IPS-18a (cell line): Measurements from ENCODE around the gene TNPO1.

Experiments used
- H3K27ac ChIP-seq: one replicate; pipeline ENCODE4 v1.5.1; 2013; ENCODE audit warnings: low read length
- H3K27me3 ChIP-seq: one replicate; pipeline ENCODE4 v1.6.1; 2013; ENCODE audit warnings: mild to moderate bottlenecking, low read length; ENCODE audit not compliant: control insufficient read depth, insufficient read depth
- H3K36me3 ChIP-seq: one replicate; pipeline ENCODE4 v1.6.1; 2013; ENCODE audit warnings: low read depth, low read length; ENCODE audit not compliant: control insufficient read depth
- H3K4me1 ChIP-seq: one replicate; pipeline ENCODE4 v1.6.1; 2013; ENCODE audit warnings: low read depth, low read length; ENCODE audit not compliant: control insufficient read depth
- H3K4me3 ChIP-seq: one replicate; pipeline ENCODE4 v1.5.1; 2013; ENCODE audit warnings: low read length
- H3K9ac ChIP-seq: one replicate; pipeline ENCODE4 v1.6.1; 2013; ENCODE audit warnings: mild to moderate bottlenecking, low read length, moderate library complexity
- H3K9me3 ChIP-seq: one replicate; pipeline ENCODE4 v1.6.1; 2013; ENCODE audit warnings: low read depth, low read length; ENCODE audit not compliant: control insufficient read depth

Gene TNPO1

DNA sequence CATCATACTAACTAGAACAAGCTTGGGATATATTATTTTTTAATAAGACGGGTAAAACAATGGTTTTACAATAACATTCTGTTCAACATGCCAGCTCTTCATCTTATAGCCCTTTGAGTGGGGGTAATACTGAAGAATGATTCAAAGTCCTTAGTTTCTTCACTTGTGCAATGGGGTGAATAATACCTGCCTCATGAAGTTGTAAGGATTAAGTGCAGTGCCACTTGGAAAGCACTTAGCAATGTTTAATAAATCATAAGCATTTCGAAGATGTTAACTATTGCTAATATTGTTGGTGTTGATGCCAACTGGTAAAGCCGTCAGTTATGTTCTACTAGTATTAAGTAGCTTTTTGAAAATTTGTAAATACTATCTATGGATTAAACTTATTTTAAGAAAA, 38.0 kb downstream of the TNPO1 start:
- peaks cover 9% of the 10 kb centered on the region for H3K4me1 ChIP-seq
- H3K27ac ChIP-seq = no peak overlapping the region
- no peaks in the 10 kb centered on the region for H3K9me3 ChIP-seq
- no peak overlapping the region for H3K9ac ChIP-seq
- no peak overlapping the region for H3K4me3 ChIP-seq
- H3K36me3 ChIP-seq = peaks cover 65% of the 10 kb centered on the region
- H3K27me3 ChIP-seq = no peaks in the 10 kb centered on the region

DNA sequence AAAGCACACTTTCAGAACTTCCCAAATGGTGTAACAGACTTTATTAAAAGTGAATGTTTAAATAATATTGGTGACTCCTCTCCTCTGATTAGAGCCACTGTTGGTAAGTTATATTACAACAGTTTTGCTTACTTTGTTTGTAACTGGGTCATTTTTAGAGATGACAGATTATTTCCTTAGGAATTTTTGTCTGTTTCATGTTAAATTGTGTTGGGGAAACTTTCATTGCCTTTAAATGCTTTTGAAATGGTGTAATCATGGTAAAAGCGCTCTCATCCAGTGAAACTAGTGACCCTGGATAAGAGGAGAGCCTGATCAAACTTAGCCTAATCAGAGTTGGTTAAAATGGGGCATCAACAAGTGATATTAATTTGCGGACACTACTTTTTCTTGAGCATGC, 39.4 kb downstream of the TNPO1 start:
- Histone ChIP-seq H3K27me3 (no peaks in the 10 kb centered on the region), H3K27ac (no peak overlapping the region), H3K36me3 (peaks cover 75% of the 10 kb centered on the region), H3K4me3 (no peak overlapping the region), H3K9ac (no peak overlapping the region), H3K9me3 (no peaks in the 10 kb centered on the region), H3K4me1 (no peaks in the 10 kb centered on the region)

DNA sequence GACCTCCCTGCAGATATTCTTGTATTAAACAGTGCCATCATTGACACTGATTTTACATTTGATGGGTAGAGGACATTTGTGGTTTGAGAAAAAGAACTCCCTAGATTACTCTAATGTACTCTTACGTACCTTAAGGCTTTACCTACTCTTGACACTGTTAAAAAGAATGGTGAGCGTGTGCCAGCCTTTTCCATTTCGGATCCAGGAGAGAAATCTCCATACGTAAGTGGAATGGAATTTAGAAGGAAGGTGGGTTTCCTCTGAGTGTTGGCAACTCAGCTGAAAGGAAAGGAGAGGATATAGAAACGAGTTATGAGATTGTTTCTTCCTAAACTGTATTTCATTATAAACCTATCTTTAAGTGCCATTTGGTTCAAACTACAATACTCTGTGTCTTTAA, 40.9 kb downstream of the TNPO1 start:
- Histone ChIP-seq H3K4me3 (no peak overlapping the region), H3K9me3 (no peaks in the 10 kb centered on the region), H3K27ac (no peak overlapping the region), H3K36me3 (peaks cover 81% of the 10 kb centered on the region), H3K9ac (no peak overlapping the region), H3K4me1 (no peaks in the 10 kb centered on the region), H3K27me3 (no peaks in the 10 kb centered on the region)

- Histone ChIP-seq H3K27me3 (no peaks in the 10 kb centered on the region), H3K9ac (no peak overlapping the region), H3K9me3 (no peaks in the 10 kb centered on the region), H3K36me3 (peaks cover 81% of the 10 kb centered on the region), H3K4me3 (no peak overlapping the region), H3K4me1 (no peaks in the 10 kb centered on the region), H3K27ac (no peak overlapping the region)
These were observed 42.7 kb downstream of the TNPO1 start for GRCh38 chr5:72859127-72859526.

GRCh38 chr5:72860499-72860898, 44.0 kb downstream of the TNPO1 start:
- Histone ChIP-seq H3K36me3 (peaks cover 77% of the 10 kb centered on the region), H3K27me3 (no peaks in the 10 kb centered on the region), H3K9ac (no peak overlapping the region), H3K4me3 (no peak overlapping the region), H3K4me1 (no peaks in the 10 kb centered on the region), H3K27ac (no peak overlapping the region), H3K9me3 (no peaks in the 10 kb centered on the region)

- Histone ChIP-seq H3K27me3 (no peaks in the 10 kb centered on the region), H3K4me1 (no peaks in the 10 kb centered on the region), H3K9ac (no peak overlapping the region), H3K9me3 (no peaks in the 10 kb centered on the region), H3K4me3 (no peak overlapping the region), H3K36me3 (peaks cover 85% of the 10 kb centered on the region), H3K27ac (no peak overlapping the region)
These were observed 55.0 kb downstream of the TNPO1 start for GRCh38 chr5:72871366-72872024.

DNA sequence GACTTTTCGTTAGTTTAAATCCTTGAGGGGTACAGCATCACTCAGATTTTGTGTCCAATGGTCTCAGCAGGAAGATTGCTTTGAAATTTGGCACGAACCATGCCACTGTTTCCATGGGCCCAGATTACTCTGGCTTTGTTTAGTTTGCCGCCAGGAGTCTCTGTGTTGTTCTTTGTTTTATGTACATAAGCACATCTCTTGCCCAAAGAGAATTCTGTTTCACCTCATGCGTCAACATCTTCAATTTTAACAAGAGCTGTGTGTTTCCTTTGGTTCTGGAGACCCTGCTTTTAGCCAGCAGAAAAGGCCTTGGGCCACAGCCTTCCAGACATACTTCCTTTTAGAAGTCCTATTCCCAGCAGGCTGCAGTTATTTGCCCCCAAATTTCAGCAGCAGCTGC, 62.4 kb downstream of the TNPO1 start:
- no peak overlapping the region for H3K9ac ChIP-seq
- no peaks in the 10 kb centered on the region for H3K27me3 ChIP-seq
- no peaks in the 10 kb centered on the region for H3K9me3 ChIP-seq
- H3K4me3 ChIP-seq = no peak overlapping the region
- no peaks in the 10 kb centered on the region for H3K4me1 ChIP-seq
- no peak overlapping the region for H3K27ac ChIP-seq
- H3K36me3 ChIP-seq = peaks cover 93% of the 10 kb centered on the region

DNA sequence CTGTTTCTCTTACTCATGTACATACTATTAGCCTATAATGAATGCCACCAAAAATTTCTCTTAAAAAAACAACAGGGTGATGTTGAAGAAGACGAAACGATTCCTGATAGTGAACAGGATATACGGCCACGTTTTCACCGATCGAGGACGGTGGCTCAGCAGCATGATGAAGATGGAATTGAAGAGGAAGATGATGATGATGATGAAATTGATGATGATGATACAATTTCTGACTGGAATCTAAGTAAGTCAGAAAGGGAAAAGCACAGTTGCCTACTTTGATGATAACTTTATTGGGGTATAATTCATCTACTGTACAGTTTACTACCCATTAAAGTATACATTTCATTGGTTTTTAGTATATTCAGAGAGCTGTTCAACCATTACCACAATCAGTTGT, 66.5 kb downstream of the TNPO1 start:
- Histone ChIP-seq H3K4me3 (no peak overlapping the region), H3K4me1 (no peaks in the 10 kb centered on the region), H3K9ac (no peak overlapping the region), H3K36me3 (peaks cover 90% of the 10 kb centered on the region), H3K27ac (no peak overlapping the region), H3K27me3 (no peaks in the 10 kb centered on the region), H3K9me3 (no peaks in the 10 kb centered on the region)

GRCh38 chr5:72883850-72884249, 67.4 kb downstream of the TNPO1 start:
- Histone ChIP-seq H3K9me3 (no peaks in the 10 kb centered on the region), H3K9ac (no peak overlapping the region), H3K27ac (no peak overlapping the region), H3K27me3 (no peaks in the 10 kb centered on the region), H3K36me3 (peaks cover 90% of the 10 kb centered on the region), H3K4me1 (no peaks in the 10 kb centered on the region), H3K4me3 (no peak overlapping the region)

GRCh38 chr5:72884892-72885291, 68.4 kb downstream of the TNPO1 start:
- Histone ChIP-seq H3K4me1 (no peaks in the 10 kb centered on the region), H3K4me3 (no peak overlapping the region), H3K27ac (no peak overlapping the region), H3K27me3 (no peaks in the 10 kb centered on the region), H3K9me3 (no peaks in the 10 kb centered on the region), H3K36me3 (peaks cover 89% of the 10 kb centered on the region), H3K9ac (no peak overlapping the region)

DNA sequence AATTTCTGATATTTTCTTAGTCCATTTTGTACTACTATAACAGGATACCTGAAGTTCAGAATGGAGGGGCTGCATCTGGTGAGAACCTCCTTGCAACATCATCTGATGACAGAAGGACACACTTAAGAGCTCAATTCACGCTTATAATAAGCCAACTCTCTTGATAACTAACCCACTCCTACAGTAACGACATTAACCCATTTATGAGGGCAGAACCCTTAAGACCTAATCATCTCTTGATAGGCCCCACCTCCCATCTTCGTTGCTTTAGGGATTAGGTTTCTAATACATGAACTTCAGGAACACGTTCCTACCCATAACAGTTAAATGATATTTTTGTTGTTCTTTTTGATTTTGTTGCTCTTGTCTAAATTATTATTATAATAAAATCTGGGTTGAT, 69.4 kb downstream of the TNPO1 start:
- Histone ChIP-seq H3K9me3 (no peaks in the 10 kb centered on the region), H3K9ac (no peak overlapping the region), H3K4me3 (no peak overlapping the region), H3K27ac (no peak overlapping the region), H3K4me1 (no peaks in the 10 kb centered on the region), H3K36me3 (peaks cover 93% of the 10 kb centered on the region), H3K27me3 (no peaks in the 10 kb centered on the region)

GRCh38 chr5:72888595-72888994, 72.1 kb downstream of the TNPO1 start:
- no peak overlapping the region for H3K4me3 ChIP-seq
- no peaks in the 10 kb centered on the region for H3K27me3 ChIP-seq
- H3K36me3 ChIP-seq = peaks cover 91% of the 10 kb centered on the region
- H3K4me1 ChIP-seq = no peaks in the 10 kb centered on the region
- H3K9me3 ChIP-seq = no peaks in the 10 kb centered on the region
- H3K27ac ChIP-seq = no peak overlapping the region
- no peak overlapping the region for H3K9ac ChIP-seq
